IMR-90 (cell line): ENCODE data around the gene THAP12. TPM values are rescaled to one million over a fixed set of nuclear protein-coding genes. Genes with fewer than 3 reads are reported as not detected.

Experiments
- ATAC-seq: fragments of 200-7000 bp; cut with Tn5 transposase; 2 replicates; pipeline ENCODE4 v1.9.1; 2020; ENCODE audit warnings: low read depth, mild to moderate bottlenecking, moderate library complexity
- BruUV-seq: library from RNA; stranded (reverse); fragments of 400-500 nt; replicated peaks from 2 replicates; lab custom pipeline; 2021; lab: Mats Ljungman, UMichigan
- CTCF ChIA-PET: fragments of 300-600 bp; formaldehyde crosslinking; extraction: SDS; loops from one replicate; lab custom pipeline; 2021; ENCODE audit warnings: antibody characterized with exemption; lab: Yijun Ruan, JAX
- POLR2A ChIA-PET: fragments of 300-600 bp; sonication (Branson Sonifier 250); formaldehyde crosslinking; loops from one replicate; lab custom pipeline; 2022; ENCODE audit warnings: antibody characterized with exemption; ENCODE audit not compliant: unreplicated experiment; lab: Charles Lee
- DNase-seq: peaks from one replicate; pipeline ENCODE4 v3.0.0; 2013
- H2AFZ ChIP-seq: replicated peaks from 2 replicates; pipeline ENCODE3; 2013; ENCODE audit warnings: low read length, mild to moderate bottlenecking; ENCODE audit not compliant: poor library complexity
- H2AK5ac ChIP-seq: 2 replicates; pipeline ENCODE4 v1.6.1; 2013; ENCODE audit warnings: low read depth, low read length, inconsistent platforms
- H2AK9ac ChIP-seq: replicated peaks from 2 replicates; pipeline ENCODE3; 2013; ENCODE audit warnings: mild to moderate bottlenecking, low read depth, low read length, moderate library complexity; ENCODE audit not compliant: poor library complexity
- H2BK120ac ChIP-seq: 2 replicates; pipeline ENCODE4 v1.6.1; 2013; ENCODE audit warnings: low read depth, low read length, inconsistent platforms
- H2BK15ac ChIP-seq: 3 replicates; pipeline ENCODE4 v1.6.1; 2013; ENCODE audit warnings: low read depth, low read length, inconsistent platforms
- H2BK20ac ChIP-seq: 2 replicates; pipeline ENCODE4 v1.6.1; 2013; ENCODE audit warnings: low read depth, mild to moderate bottlenecking, inconsistent platforms, low read length, moderate library complexity
- H2BK5ac ChIP-seq: 2 replicates; pipeline ENCODE4 v1.6.1; 2013; ENCODE audit warnings: mild to moderate bottlenecking, low read depth, low read length, inconsistent platforms; ENCODE audit not compliant: poor library complexity, severe bottlenecking
- H3K14ac ChIP-seq: replicated peaks from 2 replicates; pipeline ENCODE4 v1.6.1; 2013; ENCODE audit warnings: low read depth, low read length, inconsistent platforms
- H3K18ac ChIP-seq: 2 replicates; pipeline ENCODE4 v1.6.1; 2013; ENCODE audit warnings: low read depth, low read length, control low read depth
- H3K23ac ChIP-seq: 2 replicates; pipeline ENCODE4 v1.6.1; 2013; ENCODE audit warnings: low read depth, low read length, inconsistent platforms
- H3K27ac ChIP-seq: 2 replicates; pipeline ENCODE4 v1.5.1; 2013; ENCODE audit warnings: mild to moderate bottlenecking, control low read depth, low read length; ENCODE audit not compliant: insufficient read depth
- H3K27me3 ChIP-seq: 2 replicates; pipeline ENCODE4 v1.6.1; 2013; ENCODE audit warnings: low read length; ENCODE audit not compliant: control insufficient read depth, insufficient read depth
- H3K36me3 ChIP-seq: 2 replicates; pipeline ENCODE4 v1.6.1; 2013; ENCODE audit warnings: low read length, mixed read lengths; ENCODE audit not compliant: control insufficient read depth, insufficient read depth
- H3K4ac ChIP-seq: 2 replicates; pipeline ENCODE4 v1.6.1; 2013; ENCODE audit warnings: low read depth, low read length, inconsistent platforms
- H3K4me1 ChIP-seq: 2 replicates; pipeline ENCODE4 v1.6.1; 2013; ENCODE audit warnings: low read length, mixed read lengths; ENCODE audit not compliant: control insufficient read depth, insufficient read depth
- H3K4me2 ChIP-seq: 2 replicates; pipeline ENCODE4 v1.6.1; 2013; ENCODE audit warnings: low read depth, mild to moderate bottlenecking, control low read depth, low read length, moderate library complexity
- H3K4me3 ChIP-seq: 2 replicates; pipeline ENCODE4 v1.5.1; 2013; ENCODE audit warnings: low read depth, mild to moderate bottlenecking, control low read depth, low read length, moderate library complexity; ENCODE audit not compliant: insufficient read depth
- H3K56ac ChIP-seq: 2 replicates; pipeline ENCODE4 v1.6.1; 2013; ENCODE audit warnings: low read length, inconsistent platforms; ENCODE audit not compliant: insufficient read depth; ENCODE audit errors: extremely low read depth
- H3K79me1 ChIP-seq, 2 experiments: 2 replicates each; pipeline ENCODE4 v1.6.1; 2013; ENCODE audit warnings: low read length in 2 of 2, inconsistent platforms in 1 of 2, low read depth in 1 of 2
- H3K9ac ChIP-seq: 2 replicates; pipeline ENCODE4 v1.6.1; 2013; ENCODE audit warnings: low read depth, low read length, control low read depth
- H3K9me1 ChIP-seq: 2 replicates; pipeline ENCODE4 v1.6.1; 2013; ENCODE audit warnings: low read length, inconsistent platforms; ENCODE audit not compliant: insufficient read depth
- H3K9me3 ChIP-seq: 2 replicates; pipeline ENCODE4 v1.6.1; 2013; ENCODE audit warnings: low read length; ENCODE audit not compliant: control insufficient read depth, insufficient read depth
- H4K20me1 ChIP-seq: 2 replicates; pipeline ENCODE4 v1.6.1; 2013; ENCODE audit warnings: low read length, inconsistent platforms; ENCODE audit not compliant: insufficient read depth
- H4K5ac ChIP-seq: 2 replicates; pipeline ENCODE4 v1.6.1; 2013; ENCODE audit warnings: mild to moderate bottlenecking, low read depth, low read length, control low read depth
- H4K8ac ChIP-seq, 2 experiments: 2 replicates each; pipeline ENCODE4 v1.6.1; 2013; ENCODE audit warnings: low read depth in 2 of 2, low read length in 2 of 2, control low read depth in 1 of 2, inconsistent platforms in 1 of 2
- H4K91ac ChIP-seq: 2 replicates; pipeline ENCODE4 v1.6.1; 2013; ENCODE audit warnings: low read depth, low read length, inconsistent platforms; ENCODE audit not compliant: insufficient read depth
- CEBPB ChIP-seq: IDR thresholded peaks from 2 replicates; pipeline ENCODE4 v1.6.1; 2012; ENCODE audit warnings: low read depth, low read length, improper control_type of control experiment
- CHD1 ChIP-seq: IDR thresholded peaks from 2 replicates; pipeline ENCODE4 v1.6.1; 2012; ENCODE audit warnings: low read depth, low read length, improper control_type of control experiment
- CTCF ChIP-seq: conservative IDR thresholded peaks from 2 replicates; pipeline ENCODE4 v1.5.1; 2012; ENCODE audit warnings: mild to moderate bottlenecking, low read depth, low read length, improper control_type of control experiment
- ELK1 ChIP-seq: fragments of 150-350 bp; IDR thresholded peaks from 2 replicates; pipeline ENCODE4 v1.6.1; 2016; ENCODE audit warnings: low read depth, mild to moderate bottlenecking, low read length, moderate library complexity, borderline replicate concordance
- MAFK ChIP-seq: IDR thresholded peaks from 2 replicates; pipeline ENCODE4 v1.6.1; 2012; ENCODE audit warnings: low read depth, low read length, improper control_type of control experiment
- NFE2L2 ChIP-seq: fragments of 150-350 bp; IDR thresholded peaks from 2 replicates; pipeline ENCODE4 v1.6.1; 2016; ENCODE audit warnings: low read depth, mild to moderate bottlenecking, low read length
- RFX5 ChIP-seq: IDR thresholded peaks from 2 replicates; pipeline ENCODE4 v1.8.0; 2012; ENCODE audit warnings: low read depth, mild to moderate bottlenecking, low read length, moderate library complexity
- USF2 ChIP-seq: fragments of 150-350 bp; IDR thresholded peaks from 2 replicates; pipeline ENCODE4 v1.6.1; 2017; ENCODE audit warnings: mild to moderate bottlenecking, antibody characterized with exemption, low read length, low read depth
- WGBS, 2 experiments: methylation state at CpG; one replicate each; pipeline versions ENCODE4 v1.1.5 to v1.1.7; 2013; ENCODE audit warnings: missing lambda C conversion rate in 2 of 2; ENCODE audit not compliant: insufficient read length in 1 of 2; ENCODE audit errors: extremely low coverage in 2 of 2; 5-methylcytosine and 5-hydroxymethylcytosine counted together
- dilution Hi-C: fragments of 300-500 bp; cut with HindIII; formaldehyde crosslinking; loops from one replicate; pipeline ENCODE4 v1.14.3; 2018; ENCODE audit warnings: low sequenced_read_pairs; ENCODE audit not compliant: unreplicated experiment
- in situ Hi-C: fragments of 300-500 bp; cut with MboI; formaldehyde crosslinking; loops from 3 replicates; pipeline ENCODE4 v1.14.3; 2019; ENCODE audit warnings: low sequenced_read_pairs, inconsistent platforms, mixed read lengths
- intact Hi-C: fragments of 100-400 bp; cut with micrococcal nuclease; formaldehyde crosslinking; loops from 2 replicates; pipeline ENCODE4 v1.10.0; 2022
- polyA plus RNA-seq, 3 experiments: library from polyadenylated mRNA; depleted of rRNA; stranded (reverse); fragments of >200 nt; gene quantifications; 2 replicates each; pipeline ENCODE4 v1.2.3, GENCODE V29; 2012; ENCODE audit warnings: low replicate concordance in 1 of 3
- total RNA-seq: library from RNA; depleted of rRNA; stranded (reverse); fragments of >200 nt; gene quantifications from 2 replicates; pipeline ENCODE4 v1.2.3, GENCODE V29; 2012

The THAP12 gene
- total and polyA plus RNA-seq, 2 of the 4 experiments (the other 2 are of a cell fraction) = 25.1 to 27.3 TPM

DNA sequence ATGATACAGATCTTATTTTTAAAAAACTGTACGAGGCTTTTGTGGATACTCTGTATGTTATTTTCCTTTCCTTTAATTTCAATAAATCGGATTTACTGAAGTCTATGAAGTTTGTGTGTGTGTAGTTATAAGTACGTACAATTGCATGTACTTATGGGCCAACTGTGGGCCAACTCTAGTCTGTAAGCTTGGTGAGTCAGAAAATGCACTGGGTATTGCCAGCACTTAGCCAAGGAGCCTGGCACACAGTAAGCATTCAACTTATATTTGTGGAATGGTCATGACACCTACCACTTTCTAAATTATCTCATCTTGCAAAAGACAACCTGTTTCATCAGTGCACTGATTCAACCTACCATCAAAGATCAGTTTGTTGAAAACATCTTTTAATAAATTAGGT lies 32.6 kb downstream of the THAP12 start:
- Histone ChIP-seq H2BK15ac (no peak overlapping the region), H2BK120ac (no peak overlapping the region), H4K20me1 (no peaks in the 10 kb centered on the region), H2AK5ac (no peak overlapping the region), H4K8ac (no peak overlapping the region), H2BK20ac (no peak overlapping the region), H3K23ac (no peak overlapping the region), H3K4me2 (no peak overlapping the region), H3K4me1 (no peaks in the 10 kb centered on the region), H2AFZ (no peak overlapping the region), H3K56ac (no peak overlapping the region), H4K91ac (no peak overlapping the region), H3K4ac (no peak overlapping the region), H3K9me1 (peaks cover 3% of the 10 kb centered on the region; the same call in 1 of the 2 replicates), H2BK5ac (no peak overlapping the region), H3K9me3 (no peaks in the 10 kb centered on the region), H4K5ac (no peak overlapping the region), H3K18ac (no peak overlapping the region), H2AK9ac (no peak overlapping the region), H3K79me1 (no peaks in the 10 kb centered on the region), H3K36me3 (0 out of 2 replicates have a peak, but pooled peaks cover 1% of the 10 kb centered on the region), H3K9ac (no peak overlapping the region), H3K27ac (no peak overlapping the region), H3K27me3 (no peaks in the 10 kb centered on the region), H3K14ac (no peak overlapping the region), H3K4me3 (no peak overlapping the region)
- POLR2A ChIA-PET = no interaction called here
- dilution Hi-C loops (no loop called here), intact Hi-C loops (no loop called here), in situ Hi-C loops (no loop called here)
- no CpG with 5 or more reads among the region's 3 CpGs for WGBS, 2 experiments
- TF ChIP-seq RFX5 = no peak
- TF ChIP-seq MAFK = no peak
- TF ChIP-seq NFE2L2 = no peak
- no peak for TF ChIP-seq CEBPB
- no peak for TF ChIP-seq CTCF
- no peak for TF ChIP-seq ELK1
- no peak for TF ChIP-seq CHD1
- no peak for TF ChIP-seq USF2
- BruUV-seq = no TSS peak
- no peak for DNase-seq
- ATAC-seq = no peak
- CTCF ChIA-PET = no interaction called here
